ENCODE results near the gene IRF9.

GRCh38 chr14:24143511-24143910, 17.6 kb upstream of the IRF9 start:
- TF ChIP-seq, protein P1, sequence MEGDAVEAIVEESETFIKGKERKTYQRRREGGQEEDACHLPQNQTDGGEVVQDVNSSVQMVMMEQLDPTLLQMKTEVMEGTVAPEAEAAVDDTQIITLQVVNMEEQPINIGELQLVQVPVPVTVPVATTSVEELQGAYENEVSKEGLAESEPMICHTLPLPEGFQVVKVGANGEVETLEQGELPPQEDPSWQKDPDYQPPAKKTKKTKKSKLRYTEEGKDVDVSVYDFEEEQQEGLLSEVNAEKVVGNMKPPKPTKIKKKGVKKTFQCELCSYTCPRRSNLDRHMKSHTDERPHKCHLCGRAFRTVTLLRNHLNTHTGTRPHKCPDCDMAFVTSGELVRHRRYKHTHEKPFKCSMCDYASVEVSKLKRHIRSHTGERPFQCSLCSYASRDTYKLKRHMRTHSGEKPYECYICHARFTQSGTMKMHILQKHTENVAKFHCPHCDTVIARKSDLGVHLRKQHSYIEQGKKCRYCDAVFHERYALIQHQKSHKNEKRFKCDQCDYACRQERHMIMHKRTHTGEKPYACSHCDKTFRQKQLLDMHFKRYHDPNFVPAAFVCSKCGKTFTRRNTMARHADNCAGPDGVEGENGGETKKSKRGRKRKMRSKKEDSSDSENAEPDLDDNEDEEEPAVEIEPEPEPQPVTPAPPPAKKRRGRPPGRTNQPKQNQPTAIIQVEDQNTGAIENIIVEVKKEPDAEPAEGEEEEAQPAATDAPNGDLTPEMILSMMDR (IDR thresholded peaks at IDR 0.05; ENCODE audit: low read length), result no peak
- TF ChIP-seq EZH2 (optimal IDR thresholded peaks at IDR 0.05; ENCODE audit: low read depth, low read length) (no peak), EZH2phosphoT487 (IDR thresholded peaks at IDR 0.05; ENCODE audit: low read length) (no peak)
